ENCODE data around the gene ZNF609.

DNA sequence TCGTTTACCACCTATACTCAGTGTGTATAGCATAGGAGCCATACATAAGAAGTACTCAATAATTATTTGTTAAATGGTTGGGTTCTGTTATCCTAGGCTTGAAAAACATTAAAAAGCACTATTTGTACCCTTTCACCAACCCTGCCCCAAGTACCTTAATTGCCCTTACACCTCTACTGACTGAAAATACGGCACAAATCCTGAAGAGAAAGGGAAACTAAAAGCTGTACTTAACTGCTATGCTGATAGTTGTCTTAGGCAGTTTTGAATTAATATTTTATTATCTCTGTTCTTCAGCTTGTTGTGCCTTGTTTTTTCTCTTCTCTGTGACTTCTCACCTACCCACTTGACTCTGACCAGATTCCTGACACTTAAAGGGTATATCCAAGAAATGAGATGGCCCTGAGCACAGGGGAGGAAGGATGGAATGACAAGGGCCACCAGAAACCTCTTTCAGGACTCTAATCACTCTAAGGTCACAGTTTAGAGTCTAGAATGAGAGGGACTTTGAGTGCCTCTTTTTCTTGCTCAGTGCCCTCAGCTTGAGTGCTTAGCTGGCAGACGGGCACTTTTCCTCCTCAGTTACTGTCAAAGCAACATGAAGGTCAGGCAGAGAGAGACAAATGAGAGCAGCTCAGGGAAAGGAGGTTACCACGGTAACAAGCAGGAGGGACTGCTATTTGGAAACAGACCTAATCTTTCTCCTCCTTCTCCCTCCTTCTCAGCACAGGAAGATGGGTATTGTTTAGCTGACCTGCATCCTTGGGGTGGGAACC lies 136.5 kb downstream of the ZNF609 start:
- TF ChIP-seq CTCF (CRISPR knock-in tag; IDR thresholded peaks at IDR 0.05) (no peak), ZNF512B (CRISPR knock-in tag; IDR thresholded peaks at IDR 0.05; ENCODE audit: borderline replicate concordance) (no peak), MAFF (IDR thresholded peaks at IDR 0.05; ENCODE audit: low read depth, low read length) (no peak), ZBTB20 (CRISPR knock-in tag; IDR thresholded peaks at IDR 0.05; ENCODE audit: borderline replicate concordance, low read depth) (no peak), JUND (CRISPR knock-in tag; IDR thresholded peaks at IDR 0.05) (no peak), ZNF800 (CRISPR knock-in tag; IDR thresholded peaks at IDR 0.05) (no peak), ZNF343 (CRISPR knock-in tag; IDR thresholded peaks at IDR 0.05) (no peak), MED13 (CRISPR knock-in tag; IDR thresholded peaks at IDR 0.05) (no peak)
- TF ChIP-seq, protein P1, sequence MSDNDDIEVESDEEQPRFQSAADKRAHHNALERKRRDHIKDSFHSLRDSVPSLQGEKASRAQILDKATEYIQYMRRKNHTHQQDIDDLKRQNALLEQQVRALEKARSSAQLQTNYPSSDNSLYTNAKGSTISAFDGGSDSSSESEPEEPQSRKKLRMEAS (IDR thresholded peaks at IDR 0.05), result no peak
- TF ChIP-seq, protein P2, sequence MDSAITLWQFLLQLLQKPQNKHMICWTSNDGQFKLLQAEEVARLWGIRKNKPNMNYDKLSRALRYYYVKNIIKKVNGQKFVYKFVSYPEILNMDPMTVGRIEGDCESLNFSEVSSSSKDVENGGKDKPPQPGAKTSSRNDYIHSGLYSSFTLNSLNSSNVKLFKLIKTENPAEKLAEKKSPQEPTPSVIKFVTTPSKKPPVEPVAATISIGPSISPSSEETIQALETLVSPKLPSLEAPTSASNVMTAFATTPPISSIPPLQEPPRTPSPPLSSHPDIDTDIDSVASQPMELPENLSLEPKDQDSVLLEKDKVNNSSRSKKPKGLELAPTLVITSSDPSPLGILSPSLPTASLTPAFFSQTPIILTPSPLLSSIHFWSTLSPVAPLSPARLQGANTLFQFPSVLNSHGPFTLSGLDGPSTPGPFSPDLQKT (CRISPR knock-in tag; IDR thresholded peaks at IDR 0.05; ENCODE audit: borderline replicate concordance), result no peak
